GM18526 (cell line): ENCODE measurements around the gene FUT3.

Source experiments
- POLR2A ChIP-seq: IDR thresholded peaks from 3 replicates; pipeline ENCODE4 v1.6.1; 2011; ENCODE audit not compliant: insufficient read length; ENCODE audit errors: extremely low read depth

Gene FUT3

GRCh38 chr19:5890099-5890498 lies 38.9 kb upstream of the FUT3 start:
- TF ChIP-seq POLR2A: no peak

GRCh38 chr19:5889288-5889971 lies 38.2 kb upstream of the FUT3 start:
- no peak for TF ChIP-seq POLR2A

DNA sequence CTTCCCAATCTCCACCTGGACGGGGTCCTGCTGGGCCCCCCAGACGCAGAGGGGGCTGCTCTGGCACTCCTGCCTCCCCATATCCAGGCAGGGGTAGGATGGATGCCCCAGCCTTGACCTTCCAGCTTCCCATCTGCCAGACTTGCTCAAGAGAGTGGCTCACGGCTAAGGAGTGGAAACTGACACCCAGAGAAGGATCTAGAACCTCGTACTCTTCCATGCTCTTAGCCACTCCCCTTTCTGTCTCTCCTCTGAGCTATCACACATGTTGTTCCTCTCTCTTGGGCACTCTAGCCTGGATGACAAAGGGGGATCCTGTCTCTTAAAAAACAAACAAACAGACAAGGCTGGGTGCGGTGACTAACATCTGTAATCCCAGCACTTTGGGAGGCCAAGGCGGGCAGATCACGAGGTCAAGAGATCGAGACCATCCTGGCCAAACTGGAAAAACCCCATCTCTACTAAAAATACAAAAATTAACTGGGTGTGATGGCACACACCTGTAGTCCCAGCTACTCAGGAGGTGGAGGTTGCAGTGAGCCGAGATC lies 31.2 kb upstream of the FUT3 start:
- no peak for TF ChIP-seq POLR2A

DNA sequence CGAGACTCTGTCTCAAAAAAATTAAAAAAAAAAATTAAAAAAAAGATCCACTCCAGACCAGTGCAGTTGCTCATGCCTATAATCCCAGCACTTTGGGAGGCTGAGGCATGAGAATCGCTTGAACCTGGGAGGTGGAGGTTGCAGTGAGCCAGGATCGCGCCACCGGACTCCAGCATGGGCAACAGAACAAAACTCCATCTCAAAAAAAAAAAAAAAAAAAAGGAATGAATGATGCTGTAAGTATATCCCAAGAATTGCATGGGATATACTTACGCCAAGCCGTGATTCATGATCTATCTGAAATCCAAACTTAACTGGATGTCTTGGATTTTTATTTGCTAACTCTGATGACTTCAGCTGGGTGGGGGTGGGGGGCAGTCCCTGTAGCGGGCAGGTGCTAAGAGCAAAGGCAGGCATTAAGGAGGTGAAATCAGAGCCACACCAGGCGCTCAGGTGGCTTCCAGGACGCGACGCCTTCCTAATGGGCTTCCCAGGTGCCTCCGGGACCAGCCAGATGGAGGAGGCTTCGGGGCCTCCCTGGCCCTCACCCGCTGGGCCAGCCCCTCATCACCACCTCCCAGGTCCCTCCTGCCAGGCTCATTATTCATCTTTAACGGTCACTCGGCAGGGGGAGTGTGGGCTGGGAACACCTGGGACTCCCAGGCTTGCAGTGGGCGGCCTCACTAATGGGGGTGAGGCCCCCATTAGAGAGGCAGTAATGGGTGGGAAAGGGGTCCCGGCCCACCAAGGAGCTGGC lies 30.5 kb upstream of the FUT3 start:
- TF ChIP-seq POLR2A: no peak

GRCh38 chr19:5880604-5881078 lies 29.4 kb upstream of the FUT3 start:
- TF ChIP-seq POLR2A: no peak

- no peak for TF ChIP-seq POLR2A
These were observed 28.9 kb upstream of the FUT3 start for GRCh38 chr19:5880196-5880595.

- TF ChIP-seq POLR2A: no peak
These were observed 26.6 kb upstream of the FUT3 start for GRCh38 chr19:5877882-5878281.

DNA sequence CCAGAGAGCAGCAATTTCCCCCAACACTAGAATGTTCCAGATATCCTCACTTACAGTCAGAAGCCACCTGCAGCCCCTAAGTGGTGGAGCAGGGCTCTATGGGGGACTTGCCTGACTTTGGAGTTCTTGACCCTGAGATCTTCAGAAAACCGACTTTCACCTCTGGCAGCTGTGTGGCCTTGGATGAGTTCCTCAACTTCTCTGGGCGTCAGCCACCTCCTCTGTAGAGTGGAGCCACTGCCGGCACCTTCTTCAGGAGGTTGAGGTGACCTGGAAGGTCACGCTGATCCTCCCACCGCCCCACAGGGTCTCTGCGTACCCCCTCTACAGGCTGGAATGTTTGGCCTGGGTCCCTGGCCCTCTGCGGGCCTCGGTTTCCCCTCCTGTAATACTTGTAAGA lies 26.2 kb upstream of the FUT3 start:
- TF ChIP-seq POLR2A: no peak

GRCh38 chr19:5873617-5874199 lies 22.5 kb upstream of the FUT3 start:
- TF ChIP-seq POLR2A: no peak

GRCh38 chr19:5870986-5871394 lies 19.7 kb upstream of the FUT3 start:
- TF ChIP-seq POLR2A: no peak

GRCh38 chr19:5867201-5868136 lies 16.2 kb upstream of the FUT3 start:
- TF ChIP-seq POLR2A: no peak

GRCh38 chr19:5865772-5866171 lies 14.5 kb upstream of the FUT3 start:
- TF ChIP-seq POLR2A: no peak

DNA sequence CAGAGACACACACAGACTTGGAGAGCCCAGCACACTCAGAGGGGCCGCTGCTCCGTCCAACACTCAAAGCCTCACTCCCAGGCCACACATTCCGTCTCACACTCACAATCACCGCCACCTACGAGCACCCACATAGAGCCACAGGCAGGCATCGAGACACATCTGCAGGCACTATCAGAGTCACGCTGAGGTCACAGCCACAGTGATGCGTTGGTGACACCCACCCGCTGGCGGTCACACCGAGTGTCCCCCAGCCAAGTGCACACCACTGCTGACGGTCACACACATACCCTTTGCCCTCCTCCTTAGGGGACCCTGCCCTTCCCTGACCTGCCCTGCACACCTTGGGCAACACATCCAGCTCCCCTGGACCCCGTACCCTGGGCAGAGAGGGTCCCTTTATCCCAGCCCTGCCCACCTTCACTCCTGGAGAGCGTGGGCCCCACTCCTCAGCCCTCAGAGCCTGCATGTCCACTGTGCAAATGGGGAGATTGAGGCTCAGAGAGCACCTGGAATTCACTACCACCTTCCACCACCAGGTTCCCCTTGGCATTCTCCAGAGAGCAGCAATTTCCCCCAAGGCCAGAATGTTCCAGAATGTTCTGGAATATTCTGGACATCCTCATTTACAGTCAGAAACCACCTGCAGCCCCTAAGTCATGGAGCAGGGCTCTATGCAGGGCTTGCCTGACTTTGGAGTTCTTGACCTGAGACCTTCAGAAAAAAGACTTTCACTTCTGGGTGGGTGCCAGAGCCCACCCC lies 13.7 kb upstream of the FUT3 start:
- no peak for TF ChIP-seq POLR2A
